Measurements from ENCODE around the gene TMEM108.

GRCh38 chr3:133121450-133121849 is 83.3 kb downstream of the TMEM108 start:
- TF ChIP-seq EZH2 (IDR thresholded peaks at IDR 0.05): no peak
- TF ChIP-seq POLR2AphosphoS5 (IDR thresholded peaks at IDR 0.05; ENCODE audit: borderline replicate concordance, low read depth, low read length): no peak
